Bronchial epithelial cell (primary cell): ENCODE results near the gene PPFIA1. TPM values are rescaled to one million over a fixed set of nuclear protein-coding genes. Genes with fewer than 3 reads are reported as not detected.
"Not testable (repeated sequence)": the region's sequence is repeated elsewhere in the genome, so short reads cannot be mapped to it uniquely, and the experiment has no call there.

Experiments
- DNase-seq: peaks from one replicate; pipeline ENCODE4 v3.0.0-alpha.2; 2010; ENCODE audit warnings: low read depth
- FAIRE-seq: peaks from 2 replicates; lab custom pipeline; 2011; peaks lifted over from hg19 to GRCh38; lab: Jason Lieb, UNC
- H3K27me3 ChIP-seq: 2 replicates; pipeline ENCODE4 v1.5.1; 2011; ENCODE audit warnings: low read length; ENCODE audit not compliant: control insufficient read depth, insufficient read depth
- H3K36me3 ChIP-seq: 2 replicates; pipeline ENCODE4 v1.5.1; 2011; ENCODE audit warnings: low read length; ENCODE audit not compliant: control insufficient read depth, insufficient read depth
- H3K4me3 ChIP-seq: 2 replicates; pipeline ENCODE4 v1.5.1; 2011; ENCODE audit warnings: mild to moderate bottlenecking, low read depth, low read length, control low read depth
- total RNA-seq: library from RNA; depleted of rRNA; stranded (reverse); fragments of >200 nt; gene quantifications from 2 replicates; pipeline ENCODE4 v1.2.1, GENCODE V29; 2014
- TF ChIP-seq, protein P1 (sequence below): IDR thresholded peaks from 2 replicates; pipeline ENCODE4 v1.5.1; 2011; ENCODE audit warnings: mild to moderate bottlenecking, moderate library complexity, low read length, control low read depth, inconsistent platforms; ENCODE audit not compliant: insufficient read depth, severe bottlenecking

Gene PPFIA1
- total RNA-seq, 1 donor from 2014 or later, result 35.0 TPM

DNA sequence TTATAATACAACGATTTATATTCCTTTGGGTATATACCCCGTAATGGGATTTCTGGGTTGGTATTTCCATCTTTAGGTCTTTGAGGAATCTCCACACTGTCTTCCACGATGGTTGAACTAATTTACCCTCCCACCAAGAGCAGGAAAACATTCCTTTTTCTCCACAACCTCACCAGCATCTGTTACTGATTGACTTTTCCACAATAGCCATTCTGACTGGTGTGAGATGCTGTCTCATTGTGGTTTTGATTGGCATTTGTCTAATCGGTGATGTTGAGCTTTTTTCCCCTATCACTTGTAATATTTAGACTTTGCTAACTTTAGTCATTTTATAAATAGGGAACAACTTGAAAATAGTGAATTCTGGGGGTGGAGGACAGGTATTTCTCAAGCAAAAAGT is 58.1 kb downstream of the PPFIA1 start:
- peaks cover 20% of the 10 kb centered on the region for H3K36me3 ChIP-seq
- DNase-seq (no peak), FAIRE-seq (no peak)
- TF ChIP-seq, protein P1, sequence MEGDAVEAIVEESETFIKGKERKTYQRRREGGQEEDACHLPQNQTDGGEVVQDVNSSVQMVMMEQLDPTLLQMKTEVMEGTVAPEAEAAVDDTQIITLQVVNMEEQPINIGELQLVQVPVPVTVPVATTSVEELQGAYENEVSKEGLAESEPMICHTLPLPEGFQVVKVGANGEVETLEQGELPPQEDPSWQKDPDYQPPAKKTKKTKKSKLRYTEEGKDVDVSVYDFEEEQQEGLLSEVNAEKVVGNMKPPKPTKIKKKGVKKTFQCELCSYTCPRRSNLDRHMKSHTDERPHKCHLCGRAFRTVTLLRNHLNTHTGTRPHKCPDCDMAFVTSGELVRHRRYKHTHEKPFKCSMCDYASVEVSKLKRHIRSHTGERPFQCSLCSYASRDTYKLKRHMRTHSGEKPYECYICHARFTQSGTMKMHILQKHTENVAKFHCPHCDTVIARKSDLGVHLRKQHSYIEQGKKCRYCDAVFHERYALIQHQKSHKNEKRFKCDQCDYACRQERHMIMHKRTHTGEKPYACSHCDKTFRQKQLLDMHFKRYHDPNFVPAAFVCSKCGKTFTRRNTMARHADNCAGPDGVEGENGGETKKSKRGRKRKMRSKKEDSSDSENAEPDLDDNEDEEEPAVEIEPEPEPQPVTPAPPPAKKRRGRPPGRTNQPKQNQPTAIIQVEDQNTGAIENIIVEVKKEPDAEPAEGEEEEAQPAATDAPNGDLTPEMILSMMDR, result no peak
- H3K27me3 ChIP-seq, result no peaks in the 10 kb centered on the region
- no peak overlapping the region for H3K4me3 ChIP-seq

DNA sequence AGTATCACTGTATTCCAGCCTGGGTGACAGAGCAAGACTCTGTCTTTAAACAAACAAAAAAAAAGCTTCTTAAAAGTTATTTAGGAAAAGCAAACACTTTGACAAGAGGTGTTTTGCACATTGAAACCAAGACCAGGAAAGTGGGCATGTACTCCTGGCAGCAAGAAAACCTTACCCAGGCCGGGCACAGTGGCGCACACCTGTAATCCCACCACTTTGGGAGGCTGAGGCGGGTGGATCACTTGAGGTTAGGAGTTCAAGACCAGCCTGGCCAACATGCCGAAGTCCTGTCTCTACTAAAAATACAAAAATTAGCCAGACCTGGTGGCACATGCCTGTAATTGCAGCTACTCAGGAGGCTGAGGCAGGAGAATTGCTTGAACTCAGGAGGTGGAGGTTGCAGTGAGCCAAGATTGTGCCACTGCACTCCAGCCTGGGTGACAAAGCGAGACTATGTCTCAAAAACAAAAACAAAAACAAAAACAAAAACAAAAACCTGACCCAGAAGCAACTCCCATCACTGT is 60.9 kb downstream of the PPFIA1 start:
- DNase-seq, H3K4me3 ChIP-seq, FAIRE-seq, H3K27me3 ChIP-seq: not testable (repeated sequence)
- H3K36me3 ChIP-seq, result peaks cover 24% of the 10 kb centered on the region

DNA sequence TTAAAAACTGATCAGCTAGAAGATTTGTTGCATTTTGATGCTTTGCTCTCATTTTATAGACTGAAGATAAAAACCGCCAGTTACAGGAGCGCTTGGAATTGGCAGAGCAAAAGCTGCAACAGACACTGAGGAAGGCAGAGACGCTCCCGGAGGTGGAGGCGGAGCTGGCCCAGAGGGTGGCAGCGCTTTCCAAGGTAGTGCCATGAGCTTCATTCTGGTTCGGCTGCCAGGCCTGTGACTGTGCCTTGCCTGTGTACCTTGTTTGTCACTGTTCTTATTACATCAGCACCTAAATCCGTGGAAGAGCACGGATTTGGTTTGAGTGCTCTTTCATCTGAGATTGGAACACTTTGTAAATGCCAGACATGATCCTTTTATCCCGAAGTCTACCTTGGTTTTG is 61.4 kb downstream of the PPFIA1 start:
- no peak for FAIRE-seq
- DNase-seq, result no peak
- peaks cover 26% of the 10 kb centered on the region for H3K36me3 ChIP-seq

DNA sequence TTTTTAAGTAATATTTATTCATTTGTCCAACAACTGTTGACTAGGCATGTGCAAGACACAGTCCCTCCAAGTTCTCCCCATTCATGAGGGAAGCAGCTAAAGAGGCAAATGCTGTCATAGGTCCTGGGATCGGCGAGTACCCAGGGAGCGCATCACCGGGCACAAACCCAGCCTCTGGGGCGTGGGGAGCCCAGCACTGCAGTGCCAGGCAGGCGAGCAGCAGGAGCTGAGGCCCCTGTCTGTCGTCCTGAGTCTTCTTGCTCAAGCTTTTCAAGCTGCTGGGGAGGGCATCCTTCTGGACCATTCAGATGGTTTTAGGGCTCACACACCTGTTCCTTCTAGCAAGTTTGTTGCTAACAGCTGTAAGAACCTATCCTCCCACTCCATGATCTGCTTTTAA is 62.1 kb downstream of the PPFIA1 start:
- DNase-seq, result no peak
- no peak for FAIRE-seq
- TF ChIP-seq, protein P1, result no peak
- peaks cover 29% of the 10 kb centered on the region for H3K36me3 ChIP-seq
- no peak overlapping the region for H3K4me3 ChIP-seq
- H3K27me3 ChIP-seq, result no peaks in the 10 kb centered on the region

More for the DNA sequence above, 61.4 kb downstream of the PPFIA1 start:
- H3K27me3 ChIP-seq, result no peaks in the 10 kb centered on the region
- TF ChIP-seq, protein P1, result no peak
- no peak overlapping the region for H3K4me3 ChIP-seq

DNA sequence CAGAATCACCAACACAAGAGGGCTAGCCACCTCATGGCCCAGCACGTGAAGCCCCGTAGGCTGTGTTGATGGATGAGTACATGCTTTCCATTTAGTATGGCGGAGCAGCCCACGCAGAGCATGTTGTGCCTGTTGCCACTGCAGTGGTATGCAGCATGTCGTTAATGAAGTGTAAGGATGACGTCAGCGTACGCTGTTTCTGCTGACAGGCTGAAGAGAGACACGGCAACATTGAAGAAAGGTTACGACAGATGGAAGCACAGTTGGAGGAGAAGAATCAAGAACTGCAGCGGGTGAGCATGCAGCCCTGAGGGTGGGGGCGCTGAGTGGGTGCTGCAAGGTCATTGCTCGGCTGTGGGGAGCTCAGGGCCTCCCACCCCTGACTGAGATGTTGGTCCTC is 62.8 kb downstream of the PPFIA1 start:
- H3K36me3 ChIP-seq, result peaks cover 29% of the 10 kb centered on the region
- no peaks in the 10 kb centered on the region for H3K27me3 ChIP-seq
- DNase-seq (no peak), FAIRE-seq (peak; percentile 88)
- TF ChIP-seq, protein P1, result no peak
- H3K4me3 ChIP-seq, result no peak overlapping the region

DNA sequence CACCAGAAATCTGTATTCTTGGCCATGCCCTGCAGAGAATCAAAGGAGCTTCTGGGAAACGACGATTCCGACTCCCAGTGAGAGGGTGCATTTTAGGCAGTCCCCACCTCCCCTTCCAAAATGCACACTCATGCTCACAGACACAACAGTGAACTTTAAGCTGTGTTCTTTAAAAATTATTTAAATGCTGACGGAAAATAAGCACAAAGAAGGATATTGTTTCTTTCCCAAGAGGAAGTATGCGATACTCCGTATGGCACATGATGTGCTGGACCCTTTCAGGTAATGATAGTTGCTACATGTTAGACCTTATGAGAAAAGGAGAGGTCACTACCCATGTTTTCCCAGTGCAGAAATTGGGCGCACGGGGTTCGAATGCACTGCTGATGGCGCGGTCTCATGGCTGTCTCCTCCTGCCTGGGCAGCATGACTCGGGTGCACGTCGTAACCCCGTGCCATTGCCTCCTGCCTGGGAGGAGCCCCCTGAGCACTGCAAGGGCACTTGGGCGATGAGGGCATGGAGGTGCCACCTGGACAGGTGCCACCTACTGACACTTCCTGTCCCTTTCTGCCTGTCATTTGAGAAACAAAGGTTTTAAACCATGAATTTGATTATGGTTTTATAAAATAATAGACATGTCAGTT is 64.0 kb downstream of the PPFIA1 start:
- Histone ChIP-seq H3K4me3 (no peak overlapping the region), H3K36me3 (peaks cover 28% of the 10 kb centered on the region), H3K27me3 (no peaks in the 10 kb centered on the region)
- no peak for FAIRE-seq
- TF ChIP-seq, protein P1, result no peak
- no peak for DNase-seq
